GM23248 (cell line): ENCODE data around the gene MAT2B.

Experiments used
- EZH2 ChIP-seq: fragments of 200-600 bp; sonication (generic); IDR thresholded peaks from 2 replicates; pipeline ENCODE4 v1.6.1; 2018; ENCODE audit warnings: antibody characterized with exemption, mild to moderate bottlenecking; ENCODE audit not compliant: insufficient read depth, poor library complexity, severe bottlenecking
- EZH2phosphoT487 ChIP-seq: fragments of 200-600 bp; sonication (generic); IDR thresholded peaks from 2 replicates; pipeline ENCODE4 v1.6.1; 2018; ENCODE audit warnings: antibody characterized with exemption, moderate library complexity, mild to moderate bottlenecking, low read depth; ENCODE audit not compliant: insufficient read depth

GRCh38 chr5:163475411-163475810, 30.0 kb upstream of the MAT2B start:
- TF ChIP-seq EZH2 (no peak), EZH2phosphoT487 (no peak)
